Activated B cell treated with CpG ODN at 0.5 μM for 24 hours (primary cell): ENCODE data around the gene TEKTIP1. TPM values are rescaled to one million over a fixed set of nuclear protein-coding genes. Genes with fewer than 3 reads are reported as not detected.

Experiments
- ATAC-seq: fragments of 200-7000 bp; cut with Tn5 transposase; one replicate; pipeline ENCODE4 v1.10.0; 2021; ENCODE audit warnings: low read depth, mild to moderate bottlenecking, moderate library complexity
- CTCF ChIA-PET: fragments of 350-600 bp; sonication (Branson Sonifier 250); formaldehyde crosslinking; loops from one replicate; lab custom pipeline; 2021; ENCODE audit warnings: antibody characterized with exemption; lab: Charles Lee
- POLR2A ChIA-PET: fragments of 350-600 bp; sonication (Branson Sonifier 250); formaldehyde crosslinking; loops from one replicate; lab custom pipeline; 2021; ENCODE audit warnings: antibody characterized with exemption; lab: Charles Lee
- DNase-seq: peaks from one replicate; pipeline ENCODE4 v3.0.0; 2022
- H3K27ac Mint-ChIP-seq: one replicate; pipeline ENCODE4 v1.8.0; 2020; ENCODE audit warnings: mixed read lengths
- H3K27me3 Mint-ChIP-seq: one replicate; pipeline ENCODE4 v1.8.0; 2021; ENCODE audit warnings: mixed read lengths
- H3K36me3 Mint-ChIP-seq: one replicate; pipeline ENCODE4 v1.8.0; 2021; ENCODE audit warnings: low read depth, mixed read lengths
- H3K4me1 Mint-ChIP-seq: one replicate; pipeline ENCODE4 v1.8.0; 2021; ENCODE audit warnings: mixed read lengths
- H3K4me3 Mint-ChIP-seq: one replicate; pipeline ENCODE4 v1.8.0; 2020; ENCODE audit warnings: mild to moderate bottlenecking, mixed read lengths
- H3K9me3 Mint-ChIP-seq: one replicate; pipeline ENCODE4 v1.8.0; 2020; ENCODE audit warnings: mixed read lengths
- intact Hi-C: fragments of 100-400 bp; cut with micrococcal nuclease; formaldehyde crosslinking; loops from one replicate; pipeline ENCODE4 v1.15.1; 2024
- total RNA-seq: library from RNA; stranded (reverse); gene quantifications from 2 replicates; pipeline ENCODE4 v1.2.3, GENCODE V29; 2022
- TF ChIP-seq, protein P1 (sequence below): fragments of 200-600 bp; IDR thresholded peaks from one replicate; pipeline ENCODE4 v1.8.0; 2022; ENCODE audit warnings: antibody characterized with exemption, mild to moderate bottlenecking

Gene TEKTIP1
- total RNA-seq, 1 donor from 2014 or later, result 7.1 TPM

DNA sequence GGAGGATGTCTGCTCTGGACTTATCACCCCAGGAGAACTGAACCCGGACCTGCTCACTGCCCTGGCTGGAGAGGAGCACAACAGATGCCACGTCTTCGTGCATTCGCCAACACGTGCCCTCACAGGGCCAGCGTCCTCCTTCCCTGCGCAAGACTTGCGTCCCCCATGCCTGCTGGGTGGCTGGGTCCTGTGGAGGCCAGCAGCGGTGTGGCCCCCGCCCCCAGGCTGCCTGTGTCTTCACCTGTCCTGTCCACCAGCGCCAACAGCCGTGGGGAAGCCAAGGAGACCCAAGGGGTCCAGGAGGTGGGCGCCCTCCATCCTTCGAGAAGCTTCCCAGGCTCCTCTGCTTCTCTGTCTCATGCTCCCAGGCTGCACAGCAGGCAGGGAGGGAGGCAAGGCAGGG, 3.4 kb upstream of the TEKTIP1 start:
- CTCF ChIA-PET, result no interaction called here

DNA sequence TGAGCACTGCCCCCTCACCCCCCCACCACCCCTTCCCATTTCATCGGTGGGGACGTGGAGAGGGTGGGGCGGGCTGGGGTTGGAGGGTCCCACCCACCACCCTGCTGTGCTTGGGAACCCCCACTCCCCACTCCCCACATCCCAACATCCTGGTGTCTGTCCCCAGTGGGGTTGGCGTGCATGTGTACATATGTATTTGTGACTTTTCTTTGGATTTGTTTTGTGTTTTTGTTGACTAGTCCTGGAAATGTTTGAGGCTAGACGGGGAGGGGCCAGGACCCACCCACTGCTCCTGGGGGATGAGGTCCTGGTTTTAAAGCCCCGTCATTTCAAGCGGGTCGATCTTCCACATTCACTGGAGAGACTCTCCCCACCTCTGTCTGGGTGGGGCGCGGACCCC, 3.0 kb upstream of the TEKTIP1 start:
- Mint-ChIP-seq H3K27ac (no peak overlapping the region), H3K36me3 (peaks cover 49% of the 10 kb centered on the region), H3K9me3 (no peaks in the 10 kb centered on the region), H3K27me3 (no peaks in the 10 kb centered on the region), H3K4me3 (no peak overlapping the region), H3K4me1 (no peaks in the 10 kb centered on the region)
- no peak for DNase-seq
- TF ChIP-seq, protein P1, sequence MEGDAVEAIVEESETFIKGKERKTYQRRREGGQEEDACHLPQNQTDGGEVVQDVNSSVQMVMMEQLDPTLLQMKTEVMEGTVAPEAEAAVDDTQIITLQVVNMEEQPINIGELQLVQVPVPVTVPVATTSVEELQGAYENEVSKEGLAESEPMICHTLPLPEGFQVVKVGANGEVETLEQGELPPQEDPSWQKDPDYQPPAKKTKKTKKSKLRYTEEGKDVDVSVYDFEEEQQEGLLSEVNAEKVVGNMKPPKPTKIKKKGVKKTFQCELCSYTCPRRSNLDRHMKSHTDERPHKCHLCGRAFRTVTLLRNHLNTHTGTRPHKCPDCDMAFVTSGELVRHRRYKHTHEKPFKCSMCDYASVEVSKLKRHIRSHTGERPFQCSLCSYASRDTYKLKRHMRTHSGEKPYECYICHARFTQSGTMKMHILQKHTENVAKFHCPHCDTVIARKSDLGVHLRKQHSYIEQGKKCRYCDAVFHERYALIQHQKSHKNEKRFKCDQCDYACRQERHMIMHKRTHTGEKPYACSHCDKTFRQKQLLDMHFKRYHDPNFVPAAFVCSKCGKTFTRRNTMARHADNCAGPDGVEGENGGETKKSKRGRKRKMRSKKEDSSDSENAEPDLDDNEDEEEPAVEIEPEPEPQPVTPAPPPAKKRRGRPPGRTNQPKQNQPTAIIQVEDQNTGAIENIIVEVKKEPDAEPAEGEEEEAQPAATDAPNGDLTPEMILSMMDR, result no peak
- CTCF ChIA-PET, result no interaction called here
- no peak for ATAC-seq
- POLR2A ChIA-PET, result no interaction called here
- intact Hi-C loops, result no loop called here

More for the DNA sequence above, 3.4 kb upstream of the TEKTIP1 start:
- no peaks in the 10 kb centered on the region for H3K27me3 Mint-ChIP-seq
- intact Hi-C loops, result no loop called here
- POLR2A ChIA-PET, result no interaction called here
- ATAC-seq (no peak), DNase-seq (no peak)
- H3K4me1 Mint-ChIP-seq, result no peaks in the 10 kb centered on the region
- TF ChIP-seq, protein P1, result no peak
- H3K9me3 Mint-ChIP-seq, result no peaks in the 10 kb centered on the region
- H3K27ac Mint-ChIP-seq, result no peak overlapping the region
- peaks cover 49% of the 10 kb centered on the region for H3K36me3 Mint-ChIP-seq
- H3K4me3 Mint-ChIP-seq, result no peak overlapping the region

DNA sequence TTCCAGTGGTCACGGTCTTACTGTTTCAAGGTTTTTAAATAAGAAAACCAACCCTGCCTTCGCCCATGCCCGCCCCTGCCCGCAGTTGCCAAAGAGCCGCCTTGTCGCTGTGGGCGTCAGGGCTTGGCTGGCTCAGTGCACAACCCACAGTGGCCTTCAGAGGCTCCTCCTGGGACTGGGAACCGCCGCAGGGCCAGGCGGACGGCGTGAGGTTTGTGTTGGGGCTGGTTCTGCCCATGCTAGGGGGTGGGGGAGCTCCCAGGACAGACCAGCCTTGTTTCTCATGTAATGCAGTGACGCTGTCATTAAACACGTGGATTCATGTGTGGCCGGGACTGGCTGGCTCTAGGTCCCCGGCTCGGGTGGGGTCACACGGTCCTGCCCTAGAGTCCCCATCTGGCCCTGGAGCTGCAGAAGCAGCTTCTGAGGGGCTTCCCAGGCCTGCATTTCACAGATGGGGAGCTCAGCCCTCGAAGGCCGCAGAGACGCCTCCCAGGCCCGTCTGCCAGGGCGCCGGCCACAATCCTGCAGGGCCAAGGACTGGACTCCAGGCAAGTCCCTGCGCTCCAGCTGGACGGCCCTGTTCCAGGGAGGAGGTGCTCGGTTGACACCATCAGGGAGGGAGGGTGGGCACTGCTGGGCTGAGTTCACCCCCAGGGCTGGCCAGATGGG, 2.4 kb upstream of the TEKTIP1 start:
- H3K27ac Mint-ChIP-seq, result no peak overlapping the region
- intact Hi-C loops, result no loop called here
- no peak overlapping the region for H3K4me3 Mint-ChIP-seq
- CTCF ChIA-PET, result no interaction called here
- H3K9me3 Mint-ChIP-seq, result no peaks in the 10 kb centered on the region
- H3K36me3 Mint-ChIP-seq, result peaks cover 49% of the 10 kb centered on the region
- H3K4me1 Mint-ChIP-seq, result no peaks in the 10 kb centered on the region
- H3K27me3 Mint-ChIP-seq, result no peaks in the 10 kb centered on the region
- TF ChIP-seq, protein P1, result no peak
- ATAC-seq (no peak), DNase-seq (no peak)
- POLR2A ChIA-PET, result interaction anchor here (0.6 to 0.8 kb wide), 2 partner anchors 36 to 229 kb away, joined by 3 to 7 read pairs; partner anchors contain the start of gene DOHH

DNA sequence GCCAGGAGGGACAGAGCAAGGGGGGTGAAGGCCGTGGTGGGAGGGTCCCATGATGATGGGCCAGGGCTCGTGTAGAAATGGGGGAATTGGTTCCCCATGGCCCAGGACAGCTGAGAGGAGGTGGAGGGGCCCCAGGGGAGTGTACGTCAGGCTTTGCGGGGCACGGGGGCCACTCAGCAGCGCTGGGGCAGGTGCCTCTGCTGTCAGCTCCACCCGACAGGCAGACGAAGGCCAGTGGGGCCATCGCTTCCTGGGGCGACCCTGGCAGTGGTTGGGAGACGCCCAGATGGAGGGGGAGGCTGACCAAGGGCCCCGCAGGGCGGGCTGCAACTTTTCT, 1.9 kb upstream of the TEKTIP1 start:
- H3K27me3 Mint-ChIP-seq, result no peaks in the 10 kb centered on the region
- TF ChIP-seq, protein P1, result no peak
- H3K4me1 Mint-ChIP-seq, result no peaks in the 10 kb centered on the region
- ChIA-PET CTCF (no interaction called here), POLR2A (interaction anchor here (0.6 to 0.9 kb wide), 3 partner anchors 21 to 228 kb away, joined by 3 to 7 read pairs (median 6); partner anchors contain the start of gene DOHH)
- intact Hi-C loops, result no loop called here
- H3K27ac Mint-ChIP-seq, result no peak overlapping the region
- H3K4me3 Mint-ChIP-seq, result no peak overlapping the region
- H3K36me3 Mint-ChIP-seq, result peaks cover 49% of the 10 kb centered on the region
- DNase-seq (no peak), ATAC-seq (no peak)
- H3K9me3 Mint-ChIP-seq, result no peaks in the 10 kb centered on the region

DNA sequence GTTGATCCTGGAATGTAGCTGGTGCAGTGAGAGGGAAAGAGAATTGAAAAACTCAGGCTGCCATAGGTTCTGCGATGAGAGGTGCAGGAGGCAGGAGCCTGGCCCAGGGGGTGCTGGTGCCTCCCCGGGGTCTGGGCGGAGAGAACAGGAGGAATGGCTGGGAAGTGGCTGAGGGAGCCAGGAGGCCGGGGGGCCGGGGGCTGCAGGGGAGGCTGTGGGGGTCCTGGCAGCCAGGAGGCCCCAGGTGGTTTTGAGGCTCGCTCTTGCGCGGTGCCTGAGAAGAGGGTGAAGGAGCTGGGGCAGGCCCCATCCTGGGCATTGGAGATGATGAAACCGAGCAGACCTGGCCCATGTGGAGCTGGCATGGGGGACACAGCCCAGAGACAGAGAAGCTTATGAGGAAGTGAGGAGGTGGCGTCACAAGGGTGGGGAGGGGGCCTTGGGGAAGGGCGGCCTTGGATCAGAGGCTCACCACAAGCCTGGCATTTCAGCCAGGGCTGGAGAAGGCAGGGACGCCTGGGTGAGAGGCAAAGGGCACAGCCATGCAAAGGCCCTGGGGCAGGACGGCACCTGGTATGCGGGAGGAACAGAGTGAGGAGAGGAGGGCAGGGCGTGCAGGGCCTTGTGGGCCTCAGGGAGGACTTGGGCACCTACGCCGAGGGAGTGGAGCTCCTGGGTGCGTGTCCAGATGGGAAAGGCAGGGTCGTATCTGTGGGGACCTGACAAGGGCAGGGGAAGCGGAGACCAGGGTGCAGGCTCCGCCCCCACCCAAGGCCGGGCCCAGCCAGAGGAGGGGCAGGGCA, 1.3 kb upstream of the TEKTIP1 start:
- H3K27me3 Mint-ChIP-seq, result no peaks in the 10 kb centered on the region
- DNase-seq (no peak), ATAC-seq (no peak)
- H3K36me3 Mint-ChIP-seq, result peaks cover 48% of the 10 kb centered on the region
- ChIA-PET CTCF (no interaction called here), POLR2A (interaction anchor here (0.9 kb wide), 1 partner anchor 21 kb away, joined by 6 read pairs; no protein-coding TSS in a partner anchor)
- intact Hi-C loops, result no loop called here
- no peaks in the 10 kb centered on the region for H3K4me1 Mint-ChIP-seq
- H3K27ac Mint-ChIP-seq, result no peak overlapping the region
- H3K9me3 Mint-ChIP-seq, result no peaks in the 10 kb centered on the region
- TF ChIP-seq, protein P1, result no peak
- no peak overlapping the region for H3K4me3 Mint-ChIP-seq
